Stimulated activated CD8-positive, alpha-beta memory T cell treated with anti-CD3 and anti-CD28 coated beads, Interleukin-12 subunit alpha, Interleukin-12 subunit beta, amount 100 ng/mL, for 4 hours (primary cell): ENCODE measurements around the gene RHOBTB1.
"Not testable (repeated sequence)": the region's sequence is repeated elsewhere in the genome, so short reads cannot be mapped to it uniquely, and the experiment has no call there.

ENCODE experiments used
- DNase-seq: peaks from one replicate; pipeline ENCODE4 v3.0.0-alpha.2; 2020; ENCODE audit warnings: low read depth

The RHOBTB1 gene

DNA sequence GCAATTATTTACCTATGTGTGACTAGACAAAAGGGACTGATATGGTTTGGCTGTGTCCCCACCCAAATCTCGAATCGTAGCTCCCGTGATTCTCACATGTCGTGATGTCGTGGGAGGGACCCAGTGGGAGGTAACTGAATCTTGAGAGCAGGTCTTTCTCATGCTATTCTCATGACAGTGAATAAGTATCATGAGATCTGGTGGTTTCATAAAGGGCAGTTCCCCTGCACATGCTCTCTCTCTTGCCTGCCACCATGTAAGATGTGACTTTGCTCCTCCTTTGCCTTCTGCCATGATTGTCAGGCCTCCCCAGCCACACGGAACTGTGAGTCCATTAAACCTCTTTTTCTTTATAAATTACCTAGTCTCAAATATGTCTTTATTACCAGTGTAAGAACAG, 37.2 kb downstream of the RHOBTB1 start:
- not testable (repeated sequence) for DNase-seq

DNA sequence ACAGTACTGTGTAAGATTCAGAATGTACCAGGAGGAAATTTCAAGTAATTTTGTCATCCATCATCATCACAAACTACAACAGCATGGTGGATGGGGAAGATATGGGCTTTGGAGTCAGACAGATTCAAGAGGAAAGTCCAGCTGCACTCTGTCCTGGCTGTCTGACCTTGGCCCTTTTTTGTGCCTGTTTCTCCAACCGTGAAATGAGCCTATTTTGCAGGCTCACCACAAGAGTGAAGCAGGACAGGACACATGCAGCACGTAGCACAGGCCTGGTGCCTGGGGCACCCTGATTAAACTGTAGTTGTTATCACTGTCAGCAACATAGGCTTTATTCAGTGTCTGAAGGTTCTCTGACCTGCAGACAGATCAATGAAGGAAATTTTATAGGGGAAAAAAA, 37.6 kb downstream of the RHOBTB1 start:
- no peak for DNase-seq

DNA sequence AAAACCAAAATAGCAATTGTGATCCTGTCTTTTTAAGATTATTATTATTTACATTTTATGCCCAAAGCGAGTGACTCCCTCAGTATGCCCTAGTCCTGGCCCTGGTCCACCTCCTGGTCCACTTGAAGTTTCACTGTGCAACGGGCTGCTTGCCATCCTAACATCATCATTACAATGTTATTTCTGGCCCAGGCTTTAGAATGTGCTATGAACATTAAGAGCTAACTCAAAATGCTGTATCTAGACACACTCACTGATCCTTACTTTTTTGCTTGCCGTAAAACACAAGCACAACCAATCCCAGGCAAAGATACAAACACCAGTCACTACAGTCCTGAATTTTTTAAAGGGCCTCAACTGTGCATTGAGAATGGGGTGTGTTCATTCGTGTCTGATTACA, 38.4 kb downstream of the RHOBTB1 start:
- no peak for DNase-seq

DNA sequence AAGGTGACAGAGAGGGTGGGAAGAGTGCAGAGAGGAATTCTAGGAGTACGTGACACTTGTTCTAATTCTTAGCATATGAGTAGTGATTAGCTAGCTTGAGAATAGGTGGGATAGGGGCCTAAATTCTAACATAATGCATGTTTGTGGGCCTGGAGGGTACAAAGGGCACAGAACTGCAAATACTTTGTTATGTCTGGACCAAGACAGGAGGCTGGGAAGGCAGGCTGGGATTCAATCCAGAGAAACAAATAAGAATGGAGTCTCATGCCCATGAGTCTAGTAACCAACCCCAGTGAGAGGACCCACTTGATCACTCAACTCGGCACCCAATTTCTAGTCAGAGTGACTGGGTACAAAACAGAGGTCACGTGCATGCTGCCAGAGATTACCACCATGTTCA, 40.9 kb downstream of the RHOBTB1 start:
- no peak for DNase-seq

DNA sequence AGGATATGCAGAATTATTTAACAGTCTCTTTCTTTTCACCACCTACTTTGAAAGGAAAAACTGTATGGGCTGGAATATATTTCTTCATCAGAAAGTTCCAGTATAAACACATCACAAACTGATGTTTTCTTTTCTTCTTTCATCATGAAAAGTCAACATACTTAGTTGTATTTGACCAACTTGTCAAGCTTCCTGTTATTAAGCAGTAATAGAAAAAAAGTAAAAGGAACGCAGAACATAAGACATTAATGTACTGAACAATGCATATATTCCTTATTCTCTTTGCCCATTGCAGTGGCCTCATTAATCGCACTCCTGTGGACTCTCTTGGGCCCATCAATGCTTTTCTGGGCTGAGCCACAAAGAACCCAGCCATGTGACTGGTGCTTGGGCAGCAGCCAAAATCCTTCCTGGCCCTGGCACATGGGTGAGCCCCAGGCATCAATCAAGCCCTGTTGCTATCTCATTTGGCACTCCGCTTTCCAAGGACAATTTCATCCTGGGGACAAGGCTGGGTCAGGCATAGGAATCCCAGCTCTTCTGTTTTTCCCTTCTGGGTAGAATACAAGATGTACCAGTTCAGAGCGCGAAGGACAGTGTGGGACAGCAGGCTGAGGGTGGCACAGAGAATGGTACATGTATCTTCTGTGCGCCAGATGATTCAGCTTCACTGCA, 42.3 kb downstream of the RHOBTB1 start:
- DNase-seq = no peak

DNA sequence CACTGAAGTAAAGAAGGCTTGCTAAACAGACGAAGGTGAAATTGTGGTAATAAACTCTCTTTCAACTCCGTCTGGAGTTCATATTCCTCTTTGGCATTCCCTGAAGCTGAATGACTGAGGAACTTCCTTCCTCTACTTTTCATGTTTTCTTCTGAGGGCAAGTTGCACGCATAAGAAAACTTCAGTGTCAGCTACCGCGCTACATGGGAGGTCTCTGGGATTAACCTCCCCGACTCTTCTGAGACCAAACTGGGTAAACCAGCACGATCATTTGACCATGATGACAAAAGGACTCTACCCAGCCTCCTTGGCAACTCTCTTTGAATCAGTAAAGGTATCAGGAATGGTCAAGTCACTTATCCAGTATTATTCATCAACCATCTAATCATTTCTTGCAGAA, 44.7 kb downstream of the RHOBTB1 start:
- no peak for DNase-seq

DNA sequence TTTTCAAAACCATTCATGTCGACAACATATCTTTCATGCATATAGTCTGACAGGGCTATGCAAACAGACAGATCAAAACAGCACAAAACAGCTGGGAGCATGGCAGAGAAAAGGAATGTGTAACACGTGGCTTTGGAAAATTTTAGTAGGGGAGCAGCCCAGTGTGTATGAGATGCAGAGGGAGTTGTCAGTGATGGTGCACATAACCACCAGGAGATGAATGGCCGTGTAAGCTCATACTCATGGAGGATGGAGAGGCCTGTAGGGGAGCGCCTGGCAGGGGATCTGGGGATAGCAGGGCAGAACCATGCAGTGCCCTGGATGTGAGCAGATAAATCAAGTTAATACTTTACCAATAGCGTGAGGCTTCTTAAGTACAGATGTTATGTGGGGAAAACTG, 45.7 kb downstream of the RHOBTB1 start:
- no peak for DNase-seq

DNA sequence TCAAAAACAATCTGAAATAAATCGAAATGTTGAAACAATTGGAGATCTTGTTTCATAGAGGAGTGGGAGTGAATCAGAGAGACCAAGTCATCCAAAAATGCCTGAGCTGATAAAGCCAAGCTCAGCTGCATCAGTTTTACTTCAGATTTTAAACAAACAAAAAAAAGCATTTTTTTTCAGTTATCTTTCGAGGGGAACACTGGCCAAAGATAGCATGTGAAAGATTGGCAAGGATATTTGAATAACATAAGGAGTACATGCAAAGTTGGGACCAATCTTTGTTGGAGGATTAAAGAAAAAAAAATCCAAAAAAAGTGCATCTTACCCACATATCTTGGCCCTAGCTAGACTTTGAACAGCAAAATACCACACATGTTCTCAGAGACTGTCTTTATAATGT, 47.2 kb downstream of the RHOBTB1 start:
- no peak for DNase-seq

DNA sequence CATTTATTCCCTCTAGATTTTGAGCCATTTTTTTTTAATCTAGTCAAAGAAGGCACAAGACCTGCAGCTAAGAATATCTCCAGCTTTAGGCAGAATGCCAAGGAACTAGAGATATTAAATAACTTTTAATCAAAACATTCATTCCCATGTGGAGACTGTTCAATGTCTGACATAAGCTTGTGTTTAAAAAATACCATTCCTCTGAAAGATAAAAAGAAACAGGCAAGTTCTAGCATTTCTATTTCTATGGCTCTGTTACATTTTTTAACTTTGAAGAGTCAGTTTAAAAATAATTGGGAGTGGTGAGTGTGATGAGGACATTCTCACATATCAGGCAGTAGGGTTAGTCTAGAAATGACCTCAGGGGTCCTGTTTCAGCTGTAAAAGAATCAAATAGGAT, 48.0 kb downstream of the RHOBTB1 start:
- DNase-seq = no peak

DNA sequence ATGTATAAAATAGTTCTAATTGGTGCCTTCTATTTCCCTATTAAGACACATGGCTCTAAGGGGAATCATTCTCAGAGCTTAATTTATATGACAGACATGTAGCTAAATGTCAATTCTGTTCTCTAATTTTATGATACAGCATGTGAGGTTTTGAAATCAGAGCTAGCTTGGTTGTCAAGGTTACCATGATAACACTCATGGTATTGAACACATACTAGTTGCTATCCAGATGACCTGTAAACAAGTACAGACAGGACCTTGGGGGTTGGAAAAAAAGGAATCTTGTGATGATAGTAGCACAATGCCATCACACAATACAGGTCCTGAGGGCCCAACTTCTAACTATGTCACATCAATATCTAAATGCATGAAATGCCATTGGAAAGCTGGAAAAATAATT, 49.2 kb downstream of the RHOBTB1 start:
- no peak for DNase-seq

DNA sequence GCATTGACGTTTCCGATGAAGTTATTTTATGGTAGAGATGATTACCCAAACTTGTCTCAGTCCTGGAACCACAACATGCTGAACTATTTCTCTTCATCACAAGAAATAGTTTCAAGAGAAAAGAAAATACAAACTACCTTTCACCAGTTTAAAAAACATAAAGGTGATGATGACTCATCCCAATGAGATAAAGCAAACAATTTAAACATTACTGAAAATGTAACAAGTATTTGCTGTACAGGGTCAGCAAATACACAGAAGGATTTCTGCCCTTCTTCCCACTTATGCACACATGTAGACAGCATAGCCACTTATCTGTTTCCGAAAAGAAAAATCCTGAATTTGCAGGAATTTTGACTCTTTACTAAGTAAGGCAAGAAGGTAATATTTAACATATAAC, 50.8 kb downstream of the RHOBTB1 start:
- DNase-seq = no peak

DNA sequence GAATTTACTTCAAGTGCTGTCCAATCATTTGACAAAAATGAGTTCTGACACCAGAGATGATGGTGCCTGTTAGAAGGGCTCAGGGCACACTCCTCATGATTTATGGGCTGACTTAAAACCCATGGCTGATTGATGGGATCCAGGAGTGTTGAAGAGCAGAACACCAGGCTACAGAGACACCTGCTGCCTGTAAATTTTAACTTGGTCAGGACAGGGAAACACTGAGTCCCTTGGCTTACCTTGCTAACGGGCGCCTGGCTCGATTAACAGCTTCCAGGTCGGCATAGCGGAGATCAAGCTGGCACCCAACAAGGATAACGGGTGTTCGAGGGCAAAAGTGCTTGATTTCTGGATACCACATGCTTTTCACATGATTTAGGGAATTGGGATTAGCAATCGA, 51.4 kb downstream of the RHOBTB1 start:
- no peak for DNase-seq

DNA sequence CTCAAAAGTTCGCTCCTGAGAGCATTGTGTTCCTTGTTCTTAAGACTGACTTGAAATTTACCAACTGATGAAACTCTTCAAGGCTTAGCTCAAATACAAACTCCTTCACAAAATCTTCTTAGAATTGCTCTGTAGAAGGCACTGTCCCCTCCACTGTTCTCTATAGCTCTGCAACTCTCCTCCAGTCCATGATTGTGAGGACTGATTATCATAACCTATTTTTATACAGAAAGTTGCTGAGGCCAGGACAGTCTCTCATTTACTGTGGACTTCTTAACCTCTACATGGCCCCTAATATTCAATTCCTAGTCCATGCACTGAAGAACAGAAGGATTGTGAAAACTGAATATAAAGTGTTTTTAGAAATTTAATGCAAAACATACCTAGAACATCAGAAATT, 53.2 kb downstream of the RHOBTB1 start:
- DNase-seq = no peak

DNA sequence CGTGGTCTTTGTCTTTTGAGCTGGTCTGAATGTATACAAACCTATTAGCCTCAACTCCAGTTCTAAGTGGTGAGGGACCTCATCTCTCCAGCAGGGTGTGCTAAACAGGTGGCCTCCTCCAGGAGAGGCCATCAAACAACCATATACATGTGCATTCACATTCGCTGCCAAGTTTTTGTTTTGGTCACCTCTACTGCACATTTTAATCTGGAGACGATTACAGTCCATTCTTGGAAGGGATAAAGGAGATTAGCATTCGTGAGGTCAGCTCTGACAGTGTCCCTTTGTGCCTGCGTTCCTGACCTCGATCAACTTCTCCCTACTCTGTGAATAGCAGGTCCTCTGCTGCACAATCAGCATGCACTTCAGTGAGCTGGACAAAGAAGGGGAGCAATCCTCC, 60.8 kb downstream of the RHOBTB1 start:
- DNase-seq = no peak

DNA sequence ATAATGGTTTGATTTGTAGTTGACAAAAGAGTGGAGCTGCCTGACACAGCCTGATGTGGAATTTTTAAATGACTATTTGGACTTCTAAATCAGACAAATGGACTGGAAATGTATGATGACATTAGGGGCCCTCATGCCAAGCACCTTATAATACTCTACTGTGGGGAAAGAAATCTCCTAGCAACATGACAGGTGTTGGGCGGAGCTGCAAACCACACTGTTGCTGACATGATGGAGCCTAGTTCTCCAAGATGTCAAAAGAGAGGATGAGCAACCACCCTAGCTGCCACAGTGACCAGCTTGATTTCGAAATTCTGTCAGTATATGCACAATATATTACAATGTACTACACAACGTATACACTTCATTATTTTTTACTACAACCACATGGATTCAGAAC, 65.8 kb downstream of the RHOBTB1 start:
- no peak for DNase-seq

DNA sequence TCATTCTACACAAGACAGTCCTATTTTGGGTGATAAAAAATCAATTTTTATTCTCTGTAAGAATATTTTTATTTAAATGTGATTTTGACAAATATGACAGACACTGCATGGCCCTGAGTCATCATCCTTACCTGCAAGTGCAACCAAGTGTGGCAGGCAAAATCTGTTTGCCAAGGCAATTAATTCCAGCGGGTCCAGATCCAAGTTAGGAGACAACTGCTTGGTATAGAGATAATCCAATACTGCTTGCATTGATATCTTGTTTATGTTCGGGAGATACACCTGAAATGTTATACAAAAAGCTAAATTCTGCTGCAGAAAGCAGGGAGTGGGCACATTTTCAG, 66.2 kb downstream of the RHOBTB1 start:
- no peak for DNase-seq

DNA sequence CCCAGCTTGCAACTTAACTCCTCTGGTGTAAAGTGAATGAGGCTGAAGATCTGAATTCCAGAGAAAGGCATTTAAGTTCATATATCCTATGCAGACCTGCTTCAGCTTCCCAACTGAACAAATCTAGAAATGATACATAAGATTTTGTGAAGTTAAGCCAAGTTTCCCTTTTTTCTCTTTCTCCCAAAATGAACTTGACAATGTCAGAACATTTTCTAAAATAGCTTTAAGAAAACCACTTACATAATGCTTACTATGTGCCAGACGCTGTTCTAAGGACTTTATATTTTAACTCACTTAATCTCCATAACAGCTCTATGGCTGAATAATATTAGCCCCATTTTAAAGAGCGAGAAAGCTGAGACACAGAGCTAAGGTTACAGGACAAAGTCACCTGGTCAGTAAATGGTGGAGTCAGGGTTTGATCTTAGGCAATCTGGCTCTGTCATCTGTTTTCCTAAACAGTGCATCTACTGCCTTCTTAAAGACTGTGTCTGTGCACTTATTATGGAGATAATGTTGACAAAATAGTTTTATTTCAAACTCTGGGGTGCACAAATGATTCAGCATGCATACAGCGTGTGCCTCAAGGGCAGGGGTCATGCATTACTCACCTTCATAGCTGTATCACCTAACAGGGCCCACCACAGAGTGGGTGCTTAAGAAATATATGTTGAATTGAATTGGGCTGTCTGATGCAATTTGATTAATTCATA, 66.8 kb downstream of the RHOBTB1 start:
- no peak for DNase-seq

DNA sequence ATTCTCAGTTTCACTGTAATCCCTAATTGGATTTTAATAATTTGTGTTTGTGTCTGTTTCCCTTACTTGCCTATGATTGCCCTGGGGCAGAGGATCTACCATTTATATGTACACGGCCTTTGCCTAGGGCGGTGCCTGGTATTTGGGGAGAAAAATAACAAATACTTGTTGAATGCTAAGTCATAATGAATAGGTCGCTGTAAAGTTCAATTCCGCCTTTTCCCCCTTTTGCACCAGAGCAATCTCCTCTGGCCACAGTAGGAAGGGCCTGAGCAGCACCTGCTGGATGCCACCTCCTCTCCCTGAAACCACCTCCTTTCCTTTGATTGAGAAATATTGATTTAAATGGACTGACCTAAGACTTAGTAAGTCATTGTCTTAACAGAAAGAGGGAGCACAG, 70.2 kb downstream of the RHOBTB1 start:
- DNase-seq = no peak

DNA sequence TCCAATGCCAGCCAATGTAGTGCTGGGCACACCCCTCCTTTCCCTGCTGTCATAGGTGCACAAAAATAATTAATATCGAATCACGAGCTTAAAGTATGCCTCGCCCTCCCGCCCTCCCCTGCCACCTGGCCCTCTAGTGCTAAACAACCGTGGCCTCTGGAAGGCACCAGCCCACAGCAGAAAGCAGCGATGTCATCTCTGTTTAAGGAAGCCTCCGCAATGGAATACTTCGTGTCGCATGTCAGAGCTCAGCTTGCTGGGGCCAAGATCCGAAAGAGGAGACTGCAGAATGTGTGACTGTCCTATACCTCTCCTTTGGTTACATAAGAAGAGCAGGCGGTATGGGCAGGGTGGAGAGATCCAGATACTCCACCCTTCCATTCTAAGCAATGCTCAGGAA, 71.5 kb downstream of the RHOBTB1 start:
- no peak for DNase-seq

DNA sequence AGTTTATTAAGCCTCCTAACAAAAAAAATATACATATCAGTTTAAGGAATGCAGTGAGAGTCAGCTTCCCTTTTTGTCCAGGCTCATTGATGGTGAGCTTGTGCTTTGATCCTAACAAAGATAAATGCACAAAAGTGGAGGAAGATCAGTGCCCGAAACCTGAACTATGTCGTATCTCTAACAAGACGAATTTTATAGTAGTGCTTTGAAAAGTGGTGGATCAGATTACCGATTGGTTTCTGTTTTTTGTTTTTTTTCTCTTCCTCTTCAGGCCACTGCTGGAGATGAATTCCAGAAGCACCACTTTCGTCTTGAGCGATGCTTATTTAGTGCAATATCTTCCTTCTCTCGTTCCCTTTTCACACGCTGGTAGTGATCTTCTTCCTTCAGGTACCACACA, 72.8 kb downstream of the RHOBTB1 start:
- no peak for DNase-seq

DNA sequence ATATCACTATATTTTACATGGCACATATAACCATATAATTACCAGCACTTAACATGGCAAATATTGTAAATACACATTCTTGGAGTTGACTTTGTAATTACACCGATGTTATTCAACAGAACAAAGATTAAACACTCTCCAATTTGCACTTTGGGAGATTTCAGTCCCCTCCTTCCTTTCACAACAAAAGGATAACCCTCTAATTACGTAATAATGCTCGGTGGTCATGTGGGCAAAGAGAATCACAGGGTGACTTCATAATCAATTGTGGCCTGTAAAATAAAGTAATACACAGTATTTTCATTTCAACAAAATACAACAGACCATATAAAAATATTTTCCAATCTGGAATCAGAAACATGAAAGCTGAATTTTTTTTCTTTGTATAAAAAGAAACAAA, 73.2 kb downstream of the RHOBTB1 start:
- no peak for DNase-seq

DNA sequence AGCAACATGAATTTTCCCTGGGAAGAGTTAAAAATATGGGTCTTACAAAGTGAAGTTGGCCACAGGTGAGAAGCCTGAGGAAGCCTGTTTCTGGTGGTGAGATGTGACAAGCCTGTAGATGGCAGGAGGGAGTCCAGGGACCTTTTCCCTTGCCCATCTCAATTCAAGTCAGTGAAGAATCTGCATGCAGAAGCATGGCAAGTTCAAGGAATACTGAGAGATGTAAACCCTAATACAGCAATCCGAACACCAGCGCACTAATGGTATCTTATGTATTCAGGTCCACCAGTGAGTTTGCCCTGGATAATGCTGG, 73.6 kb downstream of the RHOBTB1 start:
- DNase-seq = no peak

DNA sequence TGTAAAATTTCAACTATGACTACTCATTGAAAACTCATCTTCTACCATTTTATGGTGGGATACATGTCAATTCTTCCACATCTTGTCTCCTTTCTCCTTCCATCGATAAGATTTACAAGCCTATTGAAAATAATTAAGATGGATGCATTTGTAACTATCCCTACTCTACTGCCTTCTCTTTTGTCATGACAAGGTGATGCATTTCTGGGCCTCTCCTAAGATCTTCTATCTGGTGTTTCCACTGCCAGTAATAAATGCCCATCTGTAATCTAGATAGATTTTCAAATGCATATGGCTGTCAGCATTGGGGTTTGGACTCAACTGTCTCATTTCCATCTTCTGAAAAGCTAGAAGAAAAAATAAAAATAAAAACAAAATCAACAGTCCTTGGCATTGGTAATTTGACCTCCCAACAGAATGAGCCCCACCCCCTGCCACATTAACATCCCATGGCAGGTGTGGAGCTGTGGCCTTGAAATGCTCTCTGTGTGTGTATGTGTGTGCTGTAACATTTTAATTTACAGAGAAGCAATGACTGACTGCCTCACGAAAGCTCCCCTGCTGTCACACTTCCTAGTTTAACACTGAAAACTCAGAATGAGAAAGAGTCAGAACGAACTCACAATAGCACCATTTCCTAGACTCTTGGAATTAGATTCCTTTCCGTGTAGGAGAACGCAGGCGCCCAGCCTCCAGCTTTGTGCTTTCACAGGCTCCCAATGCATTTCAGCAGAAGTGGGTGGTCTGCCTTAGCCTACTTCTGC, 74.2 kb downstream of the RHOBTB1 start:
- no peak for DNase-seq

DNA sequence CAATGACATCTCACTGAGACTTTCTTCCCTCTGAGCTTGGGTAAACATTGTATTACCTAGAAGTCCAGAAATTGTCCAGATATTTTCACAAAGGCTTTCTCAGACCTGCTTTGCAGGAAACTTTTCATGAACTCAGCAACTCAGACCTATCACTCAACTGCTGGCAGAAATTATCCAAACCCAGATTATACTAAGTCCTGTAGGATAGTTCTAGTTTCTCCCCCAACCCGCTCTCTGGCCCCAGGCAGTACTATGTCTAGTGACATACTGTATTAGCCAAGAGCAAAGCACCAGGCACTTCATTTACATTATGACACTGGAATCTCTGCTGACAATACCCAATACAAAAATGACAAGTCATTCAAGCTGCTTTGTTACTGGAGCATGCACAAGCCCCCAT, 75.0 kb downstream of the RHOBTB1 start:
- no peak for DNase-seq
